Stimulated activated CD4-positive, alpha-beta T cell treated with anti-CD3 and anti-CD28 coated beads, TNF-alpha, amount 100 ng/mL, for 24 hours (primary cell): ENCODE results near the gene MICAL3.
"Not testable (repeated sequence)": the region's sequence is repeated elsewhere in the genome, so short reads cannot be mapped to it uniquely, and the experiment has no call there.

Experiments
- DNase-seq, 3 experiments: peaks; one replicate each; pipeline ENCODE4 v3.0.0-alpha.2; 2020; ENCODE audit warnings: low read depth in 3 of 3

The MICAL3 gene

DNA sequence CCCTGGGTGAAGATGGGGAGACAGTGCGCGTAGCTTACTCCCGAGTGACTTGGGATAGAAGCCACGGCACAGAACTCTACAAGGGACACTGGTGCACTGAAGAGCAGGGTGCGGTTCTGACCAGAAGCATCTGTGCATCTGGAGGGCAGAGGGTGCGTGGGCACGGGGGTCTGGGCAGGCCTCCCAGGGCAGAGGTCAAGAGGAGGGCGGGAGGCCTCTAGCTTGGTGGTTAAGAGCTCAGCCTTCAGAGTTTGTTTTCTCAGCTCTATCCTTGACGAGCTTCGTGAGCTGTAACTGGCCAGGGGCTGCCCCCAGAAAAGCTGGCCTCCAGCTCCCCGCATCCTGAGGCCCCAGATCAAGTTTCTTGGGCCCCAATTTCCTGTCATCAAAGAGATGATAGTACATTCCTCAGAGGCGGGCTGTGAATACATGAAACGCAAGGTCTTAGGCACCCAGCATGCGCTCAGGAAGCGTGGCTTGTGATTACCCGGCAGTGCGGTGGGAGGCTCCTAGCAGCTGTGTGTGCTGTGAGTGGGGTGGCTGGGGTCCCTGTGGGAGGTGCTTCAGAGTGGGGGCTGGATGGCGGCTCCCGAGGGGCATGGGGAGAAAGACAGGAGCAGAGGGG lies 244.1 kb downstream of the MICAL3 start:
- DNase-seq, result no peak

DNA sequence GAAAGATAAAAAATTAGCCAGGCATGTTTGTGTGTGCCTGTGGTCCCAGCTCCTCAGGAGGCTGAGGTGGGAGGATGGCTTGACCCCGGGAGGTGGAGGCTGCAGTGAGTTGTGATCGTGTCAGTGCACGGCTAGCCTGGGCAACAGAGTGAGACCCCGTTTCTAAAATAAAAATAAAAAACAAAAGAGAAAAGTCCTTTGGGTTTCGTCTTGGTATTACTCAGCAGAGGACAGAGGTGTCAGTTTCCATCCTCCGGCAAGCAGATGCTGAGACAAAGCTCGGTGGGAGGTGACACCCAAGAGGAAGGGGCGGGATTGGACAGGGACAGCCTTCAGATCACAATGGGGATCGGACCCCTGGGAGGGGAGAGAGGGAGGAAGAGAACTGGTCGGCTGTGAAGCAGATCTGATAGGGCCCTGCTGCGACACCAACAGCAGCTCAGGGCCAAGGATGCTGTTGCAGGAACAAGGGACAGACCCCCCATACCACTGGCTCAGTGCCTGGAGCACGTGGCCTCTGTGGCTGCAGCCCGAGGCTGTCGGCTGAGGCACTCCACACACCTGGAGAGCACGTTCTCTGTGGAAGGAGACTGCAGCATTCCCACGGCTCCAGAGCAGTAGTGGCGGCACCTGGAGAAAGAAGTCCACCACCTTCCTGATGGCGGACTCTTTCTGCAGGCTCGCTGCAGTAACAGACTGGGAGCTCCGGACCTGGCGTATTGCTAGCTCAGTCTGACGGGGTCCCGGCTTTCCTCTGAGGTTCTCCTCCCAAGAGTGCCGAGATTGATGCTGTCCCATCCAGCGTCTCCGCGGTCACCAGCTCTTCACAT lies 244.9 kb downstream of the MICAL3 start:
- DNase-seq, result no peak

DNA sequence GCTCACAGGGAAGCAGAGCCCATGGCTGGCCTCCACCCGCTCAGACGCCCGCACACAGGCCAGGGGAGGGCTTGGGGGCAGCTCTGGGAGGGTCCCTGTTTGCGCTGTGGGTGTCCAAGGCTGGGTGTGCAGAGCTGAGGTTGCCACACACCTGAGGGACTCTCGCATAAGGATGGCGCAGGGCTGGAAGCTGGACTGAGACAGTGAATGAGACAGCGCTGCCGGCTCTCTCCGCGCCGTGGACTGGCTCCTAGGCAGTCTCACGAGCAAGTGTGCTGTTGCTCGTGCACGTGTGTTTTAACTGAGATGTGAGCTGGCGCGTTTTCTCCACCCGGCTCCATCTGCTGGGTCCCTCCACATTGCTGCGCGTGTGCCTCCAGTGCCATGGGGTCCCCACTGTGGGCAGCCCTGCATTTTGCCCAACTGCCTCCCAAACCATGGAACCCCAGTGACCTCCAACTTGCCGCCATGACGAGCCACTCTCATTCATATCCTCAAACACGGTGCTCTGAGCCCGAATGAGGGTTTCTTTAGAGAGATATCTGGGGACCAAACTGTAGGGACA lies 245.9 kb downstream of the MICAL3 start:
- DNase-seq, result no peak

DNA sequence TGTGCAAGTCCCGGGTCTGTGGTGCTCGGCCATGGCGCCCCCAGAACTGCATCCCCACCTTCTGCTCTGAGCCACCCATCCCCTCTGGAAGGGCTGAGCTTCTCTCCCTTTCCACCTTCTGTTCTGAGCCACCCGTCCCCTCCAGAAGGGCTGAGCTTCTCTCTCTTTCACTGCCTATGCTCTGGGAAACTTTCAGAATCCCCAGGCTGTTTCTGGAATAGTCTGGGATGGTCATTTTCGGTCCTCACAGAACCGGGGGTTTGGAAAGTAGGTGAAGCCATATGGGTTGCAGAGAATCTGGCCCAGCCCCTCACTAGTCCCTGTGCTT lies 246.7 kb downstream of the MICAL3 start:
- DNase-seq, result no peak

DNA sequence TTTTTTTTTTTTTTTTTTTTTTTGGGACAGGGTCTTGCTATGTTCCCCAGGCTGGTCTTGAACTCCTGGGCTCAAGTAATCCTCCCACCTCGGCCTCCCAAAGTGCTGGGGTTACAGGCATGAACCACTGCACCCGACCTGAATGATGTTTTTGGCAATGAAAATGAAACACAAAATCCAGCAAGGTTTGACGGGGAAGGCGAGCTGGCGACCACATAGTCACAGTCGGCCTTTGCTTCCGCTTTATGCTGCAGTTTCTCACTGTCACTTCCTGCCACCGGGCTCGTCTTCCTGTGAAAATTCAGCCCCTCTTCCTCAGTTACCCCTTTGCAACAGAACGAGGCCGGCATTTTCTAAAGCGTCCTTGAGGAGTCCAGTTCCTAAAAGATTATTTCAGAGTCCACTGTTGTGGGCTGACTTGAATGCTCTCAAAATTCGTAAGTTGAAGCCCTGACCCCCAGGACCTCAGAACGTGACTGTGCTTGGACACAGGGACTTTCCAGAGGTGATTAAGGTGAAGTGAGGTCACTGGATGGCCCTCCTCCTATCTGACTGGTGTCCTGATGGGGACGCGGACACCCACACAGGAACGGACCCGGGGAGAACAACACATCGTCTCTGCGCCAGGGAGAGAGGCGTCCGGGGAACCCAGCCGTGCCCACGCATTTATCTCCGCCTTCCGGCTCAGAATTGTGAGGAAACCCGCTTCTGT lies 247.2 kb downstream of the MICAL3 start:
- peak; percentile 40 to 63 (median 52) for DNase-seq

DNA sequence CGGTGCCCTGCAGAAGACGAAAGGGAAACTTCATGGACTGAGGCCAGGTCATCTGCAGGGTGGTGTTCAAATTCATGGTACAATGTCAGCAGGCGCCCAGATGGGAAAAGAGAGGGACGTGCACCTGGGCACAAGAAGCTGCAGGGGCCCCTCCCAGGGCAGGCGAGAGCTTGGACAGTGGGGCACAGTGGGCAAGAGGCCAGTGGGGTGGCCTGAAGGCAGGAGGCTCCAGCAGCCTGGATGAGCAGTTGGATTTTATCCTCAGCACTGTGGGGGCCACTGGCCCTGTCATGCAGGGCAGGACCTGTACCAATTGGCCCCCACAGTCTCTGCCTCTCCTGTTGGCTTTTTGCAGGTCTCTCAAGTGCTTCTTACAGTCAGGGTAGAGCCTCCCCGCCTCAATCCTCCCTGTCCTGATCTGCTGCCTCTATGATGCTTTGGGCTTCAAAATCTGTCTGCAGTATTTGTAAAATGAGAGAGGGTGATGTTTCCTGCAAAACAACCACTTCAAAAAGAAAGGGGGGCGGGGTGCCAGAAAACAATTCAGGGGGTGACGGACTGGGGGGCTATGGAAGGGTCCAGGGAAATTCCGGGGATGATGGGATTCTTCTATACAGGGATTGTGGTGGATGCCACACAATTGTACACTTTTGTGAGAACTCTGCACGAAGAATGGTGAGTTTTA lies 248.4 kb downstream of the MICAL3 start:
- DNase-seq, result no peak

DNA sequence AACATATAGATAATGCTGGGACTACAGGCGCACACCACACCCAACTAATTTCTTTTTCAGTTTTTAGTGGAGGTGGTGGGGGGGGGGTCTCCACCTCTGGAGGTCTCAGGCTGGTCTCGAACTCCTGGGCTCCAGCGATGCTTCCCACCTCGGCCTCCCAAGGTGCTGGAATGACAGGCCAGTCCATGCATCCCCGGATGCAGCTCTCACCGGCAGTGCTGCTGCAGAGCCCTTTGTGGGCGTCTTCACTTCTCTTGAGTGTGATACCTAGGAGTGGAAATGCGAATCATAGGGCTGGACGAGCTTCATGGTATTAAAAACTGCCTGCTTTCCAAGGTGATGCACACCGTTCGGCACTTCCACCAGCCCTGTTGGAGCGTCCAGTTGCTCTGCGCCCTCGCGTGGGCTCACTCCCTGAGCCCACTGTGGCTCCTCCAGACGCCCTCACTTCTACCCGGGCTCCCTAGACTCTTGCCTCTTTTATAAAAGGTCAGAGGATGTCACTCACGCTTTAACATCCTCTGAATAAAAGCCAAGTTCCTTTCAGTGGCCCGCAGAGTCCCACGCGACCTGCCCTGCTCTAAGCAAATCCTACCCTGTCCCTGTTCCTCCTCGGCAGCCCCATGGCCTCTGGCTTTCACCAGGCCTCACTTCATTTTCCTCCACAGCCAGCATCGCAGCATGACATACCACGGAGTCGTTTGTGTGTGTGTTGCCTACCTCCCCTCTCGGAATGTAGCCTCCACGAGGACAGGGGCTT lies 249.3 kb downstream of the MICAL3 start:
- no peak for DNase-seq

DNA sequence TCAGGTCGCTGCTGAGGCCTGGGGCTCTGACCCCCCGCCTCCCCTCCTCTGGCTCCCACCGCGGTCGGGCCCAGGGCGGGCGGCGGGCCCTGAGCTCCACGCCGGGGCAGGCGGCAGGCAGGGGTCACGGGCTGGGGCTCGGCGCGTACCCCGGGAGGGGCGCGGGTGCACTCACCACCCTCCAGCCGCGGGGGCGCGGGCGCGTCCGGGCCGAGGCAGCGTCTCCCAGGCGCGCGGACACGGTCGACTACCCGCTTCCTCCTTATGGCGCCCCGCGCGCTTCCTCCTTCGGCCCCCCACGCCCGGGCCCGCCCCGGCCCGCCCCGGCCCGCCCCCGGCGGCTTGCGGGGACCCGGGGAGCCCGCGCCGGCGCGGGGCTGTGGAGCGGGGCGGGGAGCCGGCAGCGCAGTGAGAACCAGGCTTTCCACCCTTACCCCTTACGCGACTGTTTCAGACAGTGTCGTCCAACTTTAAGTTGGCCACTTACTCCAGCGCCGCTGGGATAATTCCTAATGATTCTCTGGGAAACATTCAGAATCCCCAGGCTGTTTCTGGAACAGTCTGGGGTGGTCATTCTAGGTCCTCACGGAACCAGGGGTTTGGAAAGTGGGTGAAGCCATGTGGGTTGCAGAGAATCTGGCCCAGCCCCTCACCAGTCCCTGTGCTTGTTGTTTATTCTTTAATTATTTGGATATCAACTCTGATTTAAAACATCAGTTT lies 250.0 kb downstream of the MICAL3 start, which contains the start of gene BID:
BID (minus strand) TSS at position 264 of the 720 bp plus-strand sequence. CDS start 24,353 bp downstream, outside the sequence.
- no peak for DNase-seq

DNA sequence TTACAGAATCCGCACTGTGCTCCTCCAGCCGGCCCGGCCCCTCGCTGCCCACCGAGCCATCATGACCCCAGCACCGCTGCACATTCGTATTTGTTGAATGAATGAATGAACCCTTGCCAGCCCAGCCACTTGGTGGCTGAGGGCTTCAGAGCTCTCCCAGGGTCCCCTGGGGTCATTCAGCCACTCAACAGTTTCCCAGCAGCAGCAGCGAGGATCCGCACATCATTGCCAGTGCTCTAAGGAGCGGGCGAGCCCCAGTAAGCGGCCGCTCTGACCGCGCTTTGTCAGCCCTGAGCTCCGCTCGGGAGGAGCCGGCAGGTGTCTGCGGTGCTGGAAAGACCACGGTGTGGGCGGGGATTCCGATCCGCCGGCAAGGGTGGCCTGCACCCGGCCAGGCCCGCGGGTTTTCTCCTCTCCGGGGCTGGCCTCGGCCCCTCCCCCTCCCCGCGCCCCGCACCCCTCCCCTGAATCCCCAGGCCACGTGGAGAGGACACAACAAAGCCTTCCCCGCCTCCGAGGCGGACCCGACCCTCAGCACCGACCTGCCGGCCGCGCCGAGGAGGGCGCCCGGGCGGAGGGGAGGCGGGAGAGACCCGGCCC lies 250.7 kb downstream of the MICAL3 start:
- DNase-seq, result peak in 2 of 3 experiments; percentile 25 to 67

DNA sequence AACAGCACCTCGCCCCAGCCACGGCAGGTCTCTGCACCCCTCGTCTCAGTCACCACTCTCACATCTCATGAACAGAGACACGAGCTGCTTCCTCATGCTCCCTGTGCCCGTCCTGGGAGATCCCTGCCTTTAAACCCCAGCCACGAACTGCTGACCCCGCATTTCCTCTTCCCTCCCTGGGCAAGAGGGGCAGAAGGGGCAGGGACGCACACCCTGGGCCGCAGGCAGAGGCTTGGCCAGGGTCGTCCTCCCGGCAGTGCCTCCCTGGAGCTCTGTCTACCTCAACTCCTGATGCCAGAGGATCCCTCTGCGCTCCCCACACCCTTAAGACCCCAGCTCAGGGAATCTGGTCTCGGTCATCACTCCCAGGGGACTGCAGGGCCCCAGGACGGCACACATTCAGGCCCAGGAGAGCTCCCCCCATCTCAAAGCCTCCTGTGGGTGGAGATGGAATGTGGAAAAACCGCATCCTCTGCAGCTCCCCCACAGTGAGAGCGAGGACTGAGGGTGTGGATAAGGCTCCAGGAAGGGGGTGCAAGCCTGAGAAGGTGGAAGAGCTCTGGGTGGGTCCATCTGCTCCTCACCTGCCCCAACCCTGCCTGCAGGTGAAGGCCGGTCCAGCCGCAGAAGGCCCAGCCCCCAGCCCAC lies 251.3 kb downstream of the MICAL3 start:
- no peak for DNase-seq

DNA sequence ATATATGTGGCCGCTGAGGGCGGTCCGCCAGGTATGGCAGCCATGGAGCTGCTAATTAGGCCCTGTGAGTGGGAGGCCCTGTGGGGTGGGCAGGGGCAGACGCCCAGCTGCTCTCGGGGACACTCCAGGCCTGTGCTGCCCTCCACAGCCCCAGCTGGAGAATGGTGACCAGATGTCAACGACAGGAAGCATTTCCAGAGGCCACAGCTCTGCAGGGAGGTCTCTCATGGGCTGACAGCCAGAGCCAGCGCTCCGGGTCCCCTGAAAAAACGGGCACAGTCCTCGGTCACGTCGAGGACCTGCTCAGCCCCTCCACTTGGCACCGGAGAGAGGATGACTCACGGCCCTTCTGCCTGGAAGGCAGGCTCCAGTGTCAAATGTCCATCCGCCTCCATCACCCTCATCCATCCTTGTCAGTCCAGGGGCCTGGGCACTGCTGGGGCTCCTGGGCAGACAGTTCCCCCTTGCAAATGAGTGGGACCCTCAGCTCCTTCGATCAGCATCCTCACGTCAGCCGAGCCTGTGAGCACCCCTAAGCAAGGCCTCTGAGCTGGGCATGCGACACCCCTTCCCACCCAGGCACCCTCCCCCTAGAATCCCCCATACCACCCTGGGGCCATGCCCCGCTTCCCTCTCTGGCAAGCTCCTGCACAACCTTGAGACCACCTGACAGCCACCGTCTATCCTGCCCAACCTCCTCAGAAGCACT lies 252.0 kb downstream of the MICAL3 start:
- DNase-seq, result no peak

DNA sequence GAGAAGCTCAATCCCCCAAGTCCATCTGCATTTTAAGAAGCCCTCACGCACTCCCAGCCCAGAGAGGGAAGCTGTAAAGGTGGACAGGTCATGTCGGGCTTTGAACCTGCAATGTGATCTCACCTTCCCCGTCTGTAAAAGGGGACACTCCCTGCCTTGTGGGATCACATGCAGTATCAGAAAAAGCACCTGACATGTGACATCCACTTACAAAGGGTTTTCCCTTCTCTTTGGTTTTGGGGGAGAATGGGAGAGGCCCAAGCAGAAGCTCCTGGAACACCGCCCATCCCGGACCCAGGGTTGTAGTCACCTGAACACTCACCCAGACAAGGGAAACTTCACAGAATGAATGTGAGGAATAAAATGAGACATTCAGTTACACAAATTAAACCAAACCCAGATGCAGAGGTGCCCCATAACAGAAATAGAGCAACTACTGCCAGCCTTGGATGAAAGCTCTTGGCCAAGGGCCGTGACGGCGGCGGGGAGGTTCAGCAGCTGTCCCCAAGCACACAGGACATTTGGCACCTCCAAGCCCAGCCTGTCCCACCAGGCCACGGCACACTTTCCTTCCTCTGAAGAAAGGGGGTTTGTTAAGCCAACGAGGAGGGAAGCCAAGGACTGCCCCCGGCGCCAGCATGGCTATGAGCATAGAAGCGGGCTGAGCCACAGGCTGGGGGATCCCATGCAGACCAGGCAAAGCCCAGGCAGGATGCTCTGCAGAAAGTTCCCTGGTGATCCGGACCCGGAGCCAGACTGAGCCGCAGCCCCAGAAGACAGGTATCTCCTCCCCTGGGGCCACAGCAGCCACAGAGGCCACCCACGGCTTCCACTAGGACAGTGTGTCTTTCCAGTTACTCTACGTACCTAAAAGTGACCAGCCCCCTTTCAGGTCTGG lies 253.9 kb downstream of the MICAL3 start:
- DNase-seq, result no peak

DNA sequence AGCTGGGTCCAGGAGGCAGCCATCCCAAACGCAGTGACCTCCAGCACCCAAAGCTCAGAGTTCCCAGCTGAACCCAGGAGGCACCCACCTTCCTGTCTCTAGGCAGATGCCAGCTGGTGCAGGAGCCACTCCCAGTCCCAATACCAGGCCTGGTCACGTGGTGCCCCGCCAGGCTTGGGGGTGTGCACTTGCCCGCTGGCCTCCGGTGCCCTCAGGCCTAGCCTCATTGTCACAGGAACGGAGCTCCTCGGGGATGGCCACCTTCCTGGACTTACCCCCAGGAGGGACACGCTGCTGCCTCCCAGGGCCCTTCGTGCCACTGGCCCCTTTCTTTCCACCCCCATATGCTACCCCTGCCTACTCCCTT lies 254.7 kb downstream of the MICAL3 start:
- DNase-seq, result no peak

DNA sequence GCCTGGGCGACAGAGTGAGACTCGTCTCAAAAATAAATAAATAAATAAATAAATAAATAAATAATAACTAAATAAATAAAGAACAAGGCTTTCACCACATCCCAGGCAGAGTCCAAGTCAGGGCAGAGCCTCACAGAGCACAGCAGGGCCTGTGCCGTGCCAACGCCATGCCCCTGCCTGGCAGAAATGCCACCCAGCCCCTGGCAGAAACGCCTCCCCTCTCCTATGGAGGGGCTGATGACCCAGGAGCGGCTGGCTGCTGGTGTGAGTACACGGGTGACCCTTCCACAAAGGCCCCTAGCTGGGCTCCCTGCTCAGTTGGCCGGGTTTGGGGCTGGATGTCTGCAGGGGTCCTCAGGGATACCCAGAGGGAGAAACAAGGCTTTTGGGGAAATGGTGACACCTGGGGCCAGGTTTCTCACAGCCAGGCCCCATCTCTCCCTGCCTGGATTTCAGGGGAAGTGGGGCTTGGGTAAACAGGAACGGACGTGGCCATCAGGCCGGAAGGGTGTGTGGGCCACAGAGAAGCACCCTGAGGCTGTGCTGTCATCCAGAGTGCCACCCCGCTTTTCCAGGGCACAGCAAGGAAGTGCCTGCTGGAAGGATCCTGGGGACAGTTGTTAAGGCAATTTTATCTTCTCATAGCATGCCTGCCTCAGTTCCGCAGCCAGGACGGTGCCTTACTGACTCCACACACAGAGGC lies 255.2 kb downstream of the MICAL3 start:
- no peak for DNase-seq

DNA sequence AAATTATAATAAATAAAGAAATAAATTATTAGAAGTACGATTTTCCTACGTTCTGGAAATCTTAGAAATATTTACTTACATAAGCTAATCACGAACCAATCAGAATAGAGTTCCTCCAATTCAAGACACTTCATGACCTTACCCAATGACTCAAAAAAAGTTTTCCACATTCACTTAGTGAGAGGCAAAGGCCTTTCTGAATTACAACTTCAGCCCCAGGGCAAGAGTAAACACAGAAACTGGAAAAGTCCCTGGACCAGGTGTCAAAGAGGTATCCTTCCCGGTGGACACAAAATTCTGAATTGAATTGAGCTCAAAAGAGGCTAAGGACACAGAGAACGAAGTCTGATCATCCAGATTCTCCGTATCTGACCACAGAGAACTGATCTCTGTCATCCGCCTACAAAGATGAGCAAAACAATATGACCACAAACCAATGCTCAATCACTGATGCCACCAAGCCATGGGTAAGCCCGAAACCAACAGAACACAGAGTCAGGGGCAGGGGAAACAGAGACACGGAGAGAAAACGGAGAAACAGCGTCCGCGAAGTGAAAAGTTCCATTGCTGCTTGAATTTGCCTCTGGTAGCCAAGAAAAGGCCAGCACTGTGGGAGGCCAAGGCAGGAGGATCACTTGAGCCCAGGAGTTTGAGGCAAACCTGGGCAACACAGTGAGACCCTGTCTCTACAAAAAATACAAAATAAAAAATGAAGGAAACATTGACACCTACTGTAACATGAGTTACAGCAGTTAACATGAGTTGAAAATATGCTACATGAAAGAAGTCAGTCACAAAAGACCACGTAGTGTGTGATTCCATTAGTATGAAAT lies 256.9 kb downstream of the MICAL3 start:
- DNase-seq, result peak in 2 of 3 experiments; percentile 52 to 57

DNA sequence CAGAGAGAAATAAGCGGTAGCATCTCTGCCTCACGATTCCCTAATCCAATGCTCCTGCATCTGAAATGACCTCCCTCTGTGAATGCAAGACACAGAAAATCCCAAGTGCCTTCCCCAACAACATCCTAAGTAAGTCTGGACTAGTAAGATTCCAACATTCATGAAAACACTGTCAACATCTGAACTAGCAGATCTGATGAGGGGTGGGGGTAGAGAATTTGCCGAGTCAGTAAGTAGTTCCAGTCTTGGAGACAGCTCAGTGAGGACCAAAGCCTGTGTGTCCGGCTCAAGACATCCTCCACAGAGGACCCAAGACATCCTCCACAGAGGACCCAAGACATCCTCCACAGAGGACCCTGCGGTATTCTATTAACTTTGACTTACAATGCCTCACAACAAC lies 259.5 kb downstream of the MICAL3 start:
- not testable (repeated sequence) for DNase-seq
